Occipital lobe (tissue), 2 donors: ENCODE results near the gene JMJD1C. TPM values are rescaled to one million over a fixed set of nuclear protein-coding genes. Genes with fewer than 3 reads are reported as not detected.

Experiments used
- DNase-seq: peaks from one replicate; lab custom pipeline; 2025; lab: John Stamatoyannopoulos, UW
- total RNA-seq: library from RNA; depleted of rRNA; stranded (reverse); fragments of >200 nt; gene quantifications from one replicate; pipeline ENCODE4 v1.2.3, GENCODE V29; 2014

The JMJD1C gene
- total RNA-seq, 1 donor from 2014 or later = 355 TPM

DNA sequence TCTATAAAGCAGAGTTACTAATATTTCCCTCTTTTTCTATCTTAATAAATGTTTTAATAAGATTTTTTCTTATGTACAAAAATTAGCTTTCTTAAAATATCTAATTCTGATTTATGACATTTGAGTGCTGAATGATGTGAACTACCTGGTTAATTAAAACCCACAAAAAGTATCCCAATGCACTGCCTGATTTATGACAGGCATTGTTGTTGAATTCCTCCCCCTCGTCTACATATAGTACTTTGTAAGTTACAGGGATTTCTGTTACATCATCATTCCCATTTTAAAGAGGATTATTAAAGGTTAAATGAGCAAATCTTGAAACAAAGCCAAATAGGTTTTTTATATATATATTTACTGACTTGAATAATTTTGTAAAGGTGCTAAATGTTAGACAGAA, 241.5 kb downstream of the JMJD1C start:
- DNase-seq = no peak

DNA sequence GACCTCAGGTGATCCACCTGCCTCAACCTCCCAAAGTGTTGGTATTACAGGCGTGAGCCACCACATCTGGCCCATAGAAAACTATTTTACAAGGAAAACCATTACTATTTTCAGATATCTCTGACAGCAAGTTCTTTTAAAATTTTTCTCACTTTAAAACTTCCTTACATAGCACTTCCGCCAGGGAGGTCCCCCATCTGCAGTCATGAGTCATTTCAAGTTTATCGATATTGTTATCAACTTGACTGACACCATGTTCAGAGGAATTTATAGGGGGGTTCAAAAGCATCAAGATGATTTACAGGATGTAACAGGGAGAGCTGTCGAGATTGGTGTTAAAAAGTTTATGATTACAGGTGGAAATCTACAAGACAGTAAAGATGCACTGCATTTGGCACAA, 243.8 kb downstream of the JMJD1C start:
- no peak for DNase-seq

DNA sequence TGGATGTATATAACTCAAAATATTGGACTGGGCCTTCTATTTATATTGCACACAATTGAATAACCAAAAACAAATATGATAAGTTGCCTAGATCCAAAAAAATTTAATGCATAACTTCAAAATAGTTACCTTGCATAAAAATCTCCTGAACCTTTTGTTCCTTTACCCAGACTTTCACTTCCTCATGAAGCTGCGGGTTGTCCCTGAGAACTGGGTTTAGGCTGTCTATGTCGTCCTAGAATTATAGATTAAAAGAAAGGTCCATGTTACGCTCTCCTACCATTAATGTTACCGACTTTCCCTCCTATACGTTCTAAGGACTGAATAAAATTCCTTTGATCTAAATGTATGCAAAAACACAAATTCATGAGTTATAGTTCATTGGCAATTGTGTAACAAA, 246.0 kb downstream of the JMJD1C start:
- no peak for DNase-seq

DNA sequence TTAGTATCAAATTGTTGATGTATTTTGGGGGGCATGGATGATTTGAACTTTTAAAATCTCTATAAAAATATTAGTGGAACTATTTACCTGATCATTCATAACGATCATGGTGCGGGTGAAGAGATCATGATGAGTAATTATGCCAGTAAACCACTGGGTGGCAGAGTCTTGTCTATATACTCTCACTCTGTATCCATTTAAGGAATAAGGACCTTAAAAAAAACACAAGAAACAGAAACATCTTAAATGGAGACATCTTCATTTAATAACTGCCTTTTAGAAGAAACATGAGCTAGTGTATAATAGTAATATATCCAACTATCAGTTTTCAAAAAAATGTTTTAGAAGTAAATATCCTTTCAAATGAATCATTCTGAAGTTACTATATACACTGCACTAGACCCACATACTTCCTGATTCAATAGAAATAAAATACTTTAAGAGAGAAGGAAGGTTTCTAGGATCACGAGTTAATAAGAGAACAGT, 248.6 kb downstream of the JMJD1C start:
- DNase-seq = no peak

DNA sequence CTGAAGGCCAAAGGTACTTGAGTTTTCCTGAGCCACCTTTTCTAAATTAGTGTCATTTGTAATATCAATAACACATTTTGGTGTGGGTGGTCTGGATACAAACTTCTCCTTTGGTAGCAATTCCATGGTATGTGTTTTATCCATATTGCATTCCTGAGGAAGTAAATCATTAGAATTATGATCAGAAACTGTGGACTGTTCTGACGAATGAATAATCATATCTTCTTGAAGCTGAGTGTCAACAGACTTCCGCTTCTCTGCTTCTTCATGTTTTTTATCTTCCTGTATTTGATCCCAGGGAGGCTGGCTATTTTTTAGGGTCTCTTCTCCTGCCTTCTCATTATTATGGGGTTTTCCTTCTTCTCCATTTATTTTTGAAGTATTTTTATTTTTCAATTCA, 251.2 kb downstream of the JMJD1C start:
- no peak for DNase-seq

DNA sequence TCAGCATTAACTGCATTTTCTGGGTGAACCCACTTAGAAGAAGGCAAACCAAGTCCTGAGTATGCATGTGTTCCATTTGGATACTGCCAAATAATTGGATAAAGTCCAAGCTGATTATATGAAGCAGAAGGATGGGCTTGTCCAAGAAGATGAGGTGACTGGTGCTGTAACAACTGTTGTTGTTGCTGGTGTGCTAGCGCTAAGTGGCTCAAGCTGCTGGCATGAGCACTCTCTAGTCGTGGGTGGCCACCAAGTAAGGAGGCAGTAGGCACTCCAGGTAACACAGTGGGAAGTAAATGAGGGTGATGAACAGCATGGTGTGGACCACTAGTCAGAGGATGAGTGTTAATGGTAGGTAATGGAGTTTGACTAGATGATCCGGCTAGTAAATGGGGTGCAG, 252.3 kb downstream of the JMJD1C start:
- no peak for DNase-seq

DNA sequence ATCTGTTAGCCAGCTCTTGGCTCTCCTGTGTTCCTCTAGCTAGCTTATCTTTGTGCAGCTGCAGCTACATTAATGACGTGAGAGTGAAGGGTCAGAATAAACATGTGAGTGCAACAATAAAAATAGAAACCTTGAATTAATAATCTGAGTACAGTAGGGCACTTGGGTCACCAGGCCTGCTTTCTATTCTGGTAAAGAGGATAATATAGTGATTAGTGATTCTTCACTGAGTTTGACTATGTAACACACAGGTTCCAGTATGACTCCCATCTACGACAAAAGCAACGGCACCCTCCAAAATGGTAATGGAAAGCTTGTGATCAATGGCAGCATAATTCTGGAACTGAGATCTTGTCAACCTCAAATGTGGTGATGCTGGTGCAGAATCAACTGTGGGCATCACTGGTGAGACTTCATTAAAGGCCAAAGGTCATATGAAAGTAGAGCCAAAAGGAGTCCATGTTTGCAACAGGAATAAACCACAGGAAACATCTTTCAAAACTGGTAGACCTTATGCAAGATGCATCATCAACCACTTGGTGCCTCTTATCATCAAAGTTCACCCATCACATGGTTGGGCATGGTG, 255.1 kb downstream of the JMJD1C start:
- DNase-seq = no peak

DNA sequence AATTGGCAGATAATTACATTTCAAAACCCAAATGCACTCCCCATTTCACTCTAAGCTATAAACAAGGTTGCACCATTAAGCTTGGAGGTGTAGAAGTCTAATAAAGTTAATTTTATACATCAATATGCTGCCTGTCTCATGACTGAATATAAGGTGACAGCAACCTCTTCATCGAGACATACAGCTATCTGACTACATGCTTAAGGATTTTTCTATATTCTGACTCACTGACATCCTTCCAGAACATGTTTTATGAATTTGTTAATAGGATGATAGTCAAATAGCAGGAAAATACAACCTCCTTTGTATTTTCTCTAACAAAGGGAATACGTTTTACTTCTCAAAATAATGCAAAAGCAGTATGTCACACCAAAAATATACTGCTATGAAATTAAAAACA, 256.1 kb downstream of the JMJD1C start:
- DNase-seq = no peak

DNA sequence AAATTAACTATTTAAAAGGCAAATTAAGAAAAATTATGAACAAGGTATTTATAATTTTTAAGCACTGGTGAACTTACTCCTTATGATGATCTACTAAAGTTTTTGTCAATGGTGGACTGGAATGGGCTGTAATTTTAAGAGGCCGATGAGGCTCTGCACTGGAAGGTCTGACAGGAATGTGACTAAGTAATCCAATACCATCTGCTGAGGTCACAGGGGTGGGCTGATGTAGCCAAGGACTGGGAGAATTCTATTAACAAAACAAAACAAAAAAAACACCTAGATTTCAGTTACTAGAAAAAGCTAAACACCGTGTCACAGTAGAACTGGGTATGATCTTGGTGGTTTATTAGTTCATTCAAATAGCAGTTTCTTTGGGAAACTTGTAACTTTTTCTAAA, 256.8 kb downstream of the JMJD1C start:
- no peak for DNase-seq

DNA sequence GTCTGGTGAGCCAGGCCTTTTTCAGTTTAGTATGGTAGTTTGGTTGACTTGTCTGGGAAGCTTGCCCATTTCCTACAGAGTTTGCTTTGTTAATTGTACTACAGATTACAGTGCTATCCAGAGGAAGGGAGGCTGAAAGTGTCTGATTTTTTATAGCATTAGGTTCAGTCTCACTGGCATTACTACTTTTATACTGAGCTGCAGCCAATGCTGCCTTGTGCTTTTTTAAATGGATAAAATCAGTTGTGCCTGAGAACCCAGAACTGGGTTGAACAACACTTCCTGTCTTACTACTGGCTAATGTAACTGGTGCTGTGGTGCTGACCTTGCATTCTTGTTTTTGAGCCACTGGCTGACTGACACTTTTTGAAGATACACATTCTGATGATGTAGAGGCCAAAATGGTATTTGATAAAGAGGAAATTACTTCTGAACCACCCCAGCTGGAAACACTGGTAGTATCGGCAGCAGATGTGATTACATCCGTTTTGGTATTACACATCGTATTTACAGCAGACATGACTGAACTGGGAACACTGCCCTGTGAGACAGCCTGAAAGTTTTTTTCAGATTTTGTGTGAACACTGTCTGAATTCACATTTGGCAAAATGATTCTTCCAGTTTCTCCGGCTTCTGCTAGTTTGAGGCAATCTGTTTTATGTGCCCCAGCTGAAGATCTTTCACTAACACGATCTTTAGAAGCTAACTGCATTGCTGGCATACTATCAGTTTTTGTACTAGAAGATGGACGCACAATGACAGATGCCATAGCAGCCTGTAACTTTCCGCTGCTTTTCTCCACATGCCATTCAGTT, 258.6 kb downstream of the JMJD1C start:
- no peak for DNase-seq

DNA sequence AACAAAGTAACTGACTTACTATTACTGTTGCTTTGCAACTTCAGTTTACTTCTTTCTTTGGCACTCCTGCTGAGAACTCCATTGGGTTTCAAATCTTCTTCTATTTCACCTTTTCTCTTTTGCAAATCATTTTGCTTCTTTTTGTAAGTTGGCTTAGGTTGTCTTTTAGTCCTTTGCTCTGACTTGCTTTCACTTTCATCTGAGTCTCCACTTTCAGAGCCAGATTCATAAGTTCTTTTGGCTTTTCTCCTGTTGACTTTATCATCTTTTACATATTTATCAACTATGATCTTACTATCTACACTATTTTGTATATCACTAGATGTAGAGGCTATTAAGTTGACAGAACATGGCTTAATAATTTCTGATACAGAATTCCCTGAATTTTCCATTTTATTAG, 259.2 kb downstream of the JMJD1C start:
- DNase-seq = no peak

DNA sequence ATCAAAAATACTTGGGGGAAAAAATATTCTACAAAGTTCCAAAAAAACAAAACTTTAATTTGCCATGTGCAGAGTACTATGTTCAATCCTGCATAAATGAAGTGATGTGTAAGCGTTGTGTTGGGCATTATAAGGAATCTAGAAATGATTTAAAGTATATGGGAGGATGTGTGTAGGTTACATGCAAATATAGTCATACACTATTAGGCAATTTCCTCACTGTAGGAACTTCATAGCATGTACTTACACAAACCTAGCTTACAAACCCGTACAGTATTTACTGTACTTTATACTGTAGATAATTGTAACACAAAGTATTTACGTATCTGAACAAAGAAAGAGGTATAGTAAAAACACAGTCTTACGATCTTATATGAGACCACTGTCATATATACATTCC, 260.4 kb downstream of the JMJD1C start:
- no peak for DNase-seq

DNA sequence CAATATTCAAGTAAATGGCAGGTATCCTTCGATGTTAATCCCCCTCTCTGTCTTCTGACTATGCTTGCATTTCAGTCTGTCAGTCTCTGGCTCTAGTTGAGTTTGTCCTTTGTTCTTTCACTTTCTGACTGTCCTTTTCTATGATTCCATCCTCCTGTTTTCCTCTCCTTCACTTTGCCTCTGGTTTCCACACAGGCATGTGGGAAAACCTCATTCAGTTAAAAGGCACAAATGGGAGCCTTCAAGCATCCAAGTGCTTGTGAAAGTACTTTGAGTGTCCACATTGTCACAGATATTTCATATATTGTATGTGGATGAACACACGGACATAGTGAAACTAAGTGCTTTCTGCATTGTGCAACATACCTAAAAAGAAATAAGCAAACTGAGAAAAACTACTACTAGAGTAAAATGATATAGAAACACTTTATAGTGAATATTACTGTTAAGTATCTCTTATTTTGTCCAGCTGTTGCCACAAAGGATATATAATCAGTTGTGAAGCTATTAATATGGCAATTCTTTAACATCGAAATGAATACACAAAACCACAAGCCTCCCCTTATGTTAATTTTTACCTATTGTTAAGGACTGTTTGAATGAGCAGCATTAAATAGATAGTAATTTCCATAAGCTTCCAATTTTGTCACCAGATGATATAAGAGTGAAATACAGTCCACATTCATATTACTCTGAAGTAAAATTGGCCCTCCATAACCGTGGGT, 260.9 kb downstream of the JMJD1C start:
- no peak for DNase-seq

DNA sequence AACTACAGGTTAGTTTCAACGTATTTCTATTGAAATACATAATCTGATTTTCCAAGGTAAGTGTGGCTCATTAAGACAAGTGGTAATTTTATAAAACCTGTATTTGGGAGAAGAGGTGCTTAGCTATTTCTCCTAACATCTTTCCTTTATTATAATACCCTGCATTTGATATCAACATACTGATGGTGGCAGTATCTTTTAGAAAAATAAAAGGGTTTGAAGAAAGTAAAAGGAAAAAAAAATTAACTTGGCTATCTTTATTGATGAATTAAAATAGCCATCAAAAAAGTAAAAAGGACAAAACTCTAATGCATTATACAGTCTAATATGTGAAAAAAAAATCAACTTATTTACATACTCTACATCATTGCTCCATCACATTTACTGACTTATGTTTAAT, 264.7 kb downstream of the JMJD1C start:
- no peak for DNase-seq

DNA sequence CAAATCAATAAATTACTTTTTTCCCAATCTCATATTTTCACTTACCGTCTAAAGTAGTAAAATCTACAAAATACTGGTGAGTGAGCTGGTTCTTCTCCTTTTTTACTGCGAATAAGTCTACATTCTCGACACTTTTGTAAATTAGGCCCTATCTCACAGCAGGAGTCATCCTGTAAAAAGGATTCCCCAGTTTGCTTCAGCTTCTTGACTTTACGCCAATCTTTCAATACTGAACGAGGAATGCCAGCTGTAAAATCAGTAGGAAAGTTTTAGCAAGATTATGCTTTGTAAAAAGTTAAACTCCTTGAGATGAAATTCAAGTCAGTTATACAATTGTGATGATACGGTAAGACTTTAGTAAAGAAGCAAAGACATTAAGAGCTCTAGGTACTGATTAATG, 265.3 kb downstream of the JMJD1C start:
- DNase-seq = no peak

DNA sequence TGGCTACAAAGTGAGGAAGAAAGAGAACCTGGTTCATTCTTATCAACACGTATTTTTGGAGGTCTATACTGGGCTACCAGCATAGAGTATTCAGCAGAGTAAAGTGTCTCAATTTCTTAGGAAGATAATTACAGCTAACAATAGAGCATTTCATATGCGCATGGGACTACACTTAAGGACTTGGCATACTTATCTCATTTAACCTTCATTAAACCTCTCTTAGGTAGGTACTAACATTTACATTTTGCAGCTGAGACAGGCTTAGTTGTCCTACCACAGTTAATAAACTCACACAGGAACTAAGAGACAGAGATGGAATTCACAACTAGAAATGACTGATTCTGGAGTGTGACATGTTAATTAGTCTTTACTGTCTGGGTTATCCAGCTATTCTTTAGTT, 266.1 kb downstream of the JMJD1C start:
- DNase-seq = no peak

DNA sequence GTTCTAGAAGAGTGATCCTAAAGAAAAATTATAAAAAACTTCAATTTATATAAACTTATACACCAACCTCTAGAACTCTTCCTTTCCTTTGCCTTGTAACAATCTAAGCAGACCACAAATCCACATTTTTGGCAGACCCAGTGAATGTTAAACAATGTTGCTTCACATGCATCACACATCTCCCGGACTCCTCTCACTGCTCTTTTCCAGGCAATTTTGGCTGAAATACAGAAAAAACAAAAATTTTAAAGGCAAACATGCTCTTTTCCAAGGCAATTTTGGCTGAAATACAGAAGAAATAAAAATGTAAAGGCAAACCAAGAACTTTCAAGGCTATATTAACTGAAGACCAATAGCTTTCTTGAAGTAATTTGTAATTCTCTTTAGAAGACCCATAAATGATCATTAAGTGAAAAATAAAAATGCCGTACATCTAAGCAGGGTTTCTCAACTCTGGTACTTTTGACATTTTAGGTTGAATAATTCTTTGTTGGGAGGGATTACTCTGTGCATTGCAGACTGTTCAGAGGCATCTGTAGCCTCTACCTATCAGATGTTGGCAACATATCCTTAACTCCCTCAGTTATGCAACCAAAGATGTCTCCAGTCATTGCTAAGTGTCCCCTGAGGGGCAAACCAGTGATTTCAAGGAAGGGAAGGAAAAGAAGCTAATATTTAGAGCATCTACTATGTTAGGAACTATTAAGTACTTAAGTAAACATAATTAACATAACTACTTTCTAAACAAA, 268.3 kb downstream of the JMJD1C start:
- DNase-seq = no peak

DNA sequence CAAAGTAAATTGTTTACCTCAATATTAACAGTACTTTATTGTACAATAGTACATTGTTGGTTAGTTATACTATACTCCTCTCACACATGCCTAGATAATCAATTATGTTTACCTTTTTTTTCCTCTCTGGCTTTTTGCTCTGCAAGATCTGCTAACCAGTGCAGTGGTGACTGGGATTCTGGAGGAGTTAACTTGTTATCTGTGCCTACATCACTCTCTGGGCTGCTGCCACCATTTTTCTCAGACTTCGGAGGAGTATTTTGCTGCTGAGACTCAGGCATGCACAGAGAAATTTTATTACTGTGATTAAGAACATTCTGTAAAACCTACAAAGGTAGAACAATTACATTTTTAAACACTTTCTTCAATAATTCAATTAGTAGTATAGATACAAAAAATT, 273.0 kb downstream of the JMJD1C start:
- no peak for DNase-seq

DNA sequence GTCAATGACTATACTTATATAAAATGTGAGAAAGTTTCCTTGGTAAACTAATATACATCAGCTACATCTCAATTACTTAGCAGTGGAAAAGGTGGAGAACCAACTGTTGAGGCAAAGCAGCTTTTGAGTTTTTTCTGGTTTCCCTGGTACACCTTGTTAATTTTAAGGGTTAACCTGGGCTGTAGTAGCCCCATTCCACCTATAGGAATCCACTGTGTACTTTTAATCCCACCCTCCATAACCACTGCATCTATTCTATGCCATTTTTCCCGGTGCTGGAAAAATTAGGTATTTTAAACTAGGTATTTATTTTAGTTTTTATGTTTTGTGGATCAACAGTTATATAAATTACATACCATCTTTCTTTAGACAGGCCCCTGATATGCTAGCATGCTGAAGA, 290.2 kb downstream of the JMJD1C start:
- DNase-seq = no peak

DNA sequence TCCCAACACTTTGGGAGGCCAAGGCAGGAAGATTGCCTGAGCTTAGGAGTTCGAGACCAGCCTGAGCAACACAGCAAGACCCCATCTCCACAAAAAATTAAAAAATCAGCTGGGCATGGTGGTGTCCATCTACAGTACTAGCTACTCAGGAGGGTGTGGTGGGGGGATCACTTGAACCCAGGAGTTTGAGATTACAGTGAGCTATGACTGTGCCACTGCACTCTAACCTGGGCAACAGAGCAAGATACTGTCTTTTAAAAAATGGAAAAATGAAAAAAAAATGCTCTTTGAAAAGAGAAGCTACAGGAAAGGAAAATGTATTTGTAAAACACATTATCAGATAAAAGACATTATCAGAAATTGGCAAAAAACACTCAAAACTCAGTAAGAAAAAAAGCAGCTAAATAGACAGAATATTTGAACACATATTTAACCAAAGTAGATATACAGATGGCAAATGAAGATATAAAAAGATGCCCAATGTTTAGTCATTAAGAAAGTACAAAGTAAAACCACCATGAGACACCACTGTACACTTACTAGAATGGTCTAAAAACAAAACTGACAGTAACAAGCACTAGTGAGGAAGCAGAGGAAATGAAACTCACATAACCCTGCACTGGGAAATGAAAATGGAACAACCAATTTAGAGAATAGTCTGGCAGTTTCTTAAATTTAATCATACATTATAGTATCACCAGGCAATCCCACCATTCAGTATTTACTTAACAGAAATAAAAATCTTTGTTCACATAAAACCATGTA, 292.1 kb downstream of the JMJD1C start:
- DNase-seq = no peak

DNA sequence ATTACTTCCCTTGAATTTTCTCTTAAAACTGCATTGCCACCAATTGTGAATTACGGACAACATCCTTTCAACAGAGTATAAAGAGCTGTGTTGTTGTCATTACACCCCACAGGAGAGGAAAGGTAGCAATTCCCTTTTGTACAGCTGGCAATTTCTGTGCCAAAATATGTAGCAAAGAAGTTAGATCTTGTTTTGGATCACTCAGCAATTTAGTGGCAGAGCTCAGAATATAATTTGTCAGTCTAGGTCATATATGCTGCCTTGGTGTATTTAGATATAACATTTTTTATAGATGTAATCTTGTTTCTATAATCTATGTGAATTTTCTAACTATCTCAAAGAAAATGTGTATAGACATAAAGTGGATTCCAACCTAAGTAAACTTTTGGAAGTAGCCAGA, 293.9 kb downstream of the JMJD1C start:
- DNase-seq = no peak
